B cell (primary cell): Measurements from ENCODE around the gene PLEKHH2. TPM values are rescaled to one million over a fixed set of nuclear protein-coding genes. Genes with fewer than 3 reads are reported as not detected.

Experiments
- ATAC-seq: fragments of 200-7000 bp; cut with Tn5 transposase; one replicate; pipeline ENCODE4 v1.10.0; 2021; ENCODE audit warnings: low read depth, mild to moderate bottlenecking, moderate number of reproducible peaks, moderate library complexity
- CTCF ChIA-PET: fragments of 350-600 bp; sonication (Branson Sonifier 250); formaldehyde crosslinking; loops from one replicate; lab custom pipeline; 2021; ENCODE audit warnings: antibody characterized with exemption, inconsistent platforms; lab: Charles Lee
- POLR2A ChIA-PET: fragments of 350-600 bp; sonication (Branson Sonifier 250); formaldehyde crosslinking; loops from one replicate; lab custom pipeline; 2021; ENCODE audit warnings: antibody characterized with exemption; lab: Charles Lee
- DNase-seq: peaks from one replicate; pipeline ENCODE4 v3.0.0; 2013
- H2AFZ ChIP-seq: 2 replicates; pipeline ENCODE4 v1.6.1; 2012; ENCODE audit warnings: mild to moderate bottlenecking, low read depth, low read length; ENCODE audit not compliant: insufficient read depth, poor library complexity, severe bottlenecking
- H3K27ac ChIP-seq, 2 donors: 1 replicate in 1 of 2; 2 replicates in 1 of 2; pipeline ENCODE4 v1.5.1; 2012 to 2013; ENCODE audit warnings: low read length in 2 of 2, mild to moderate bottlenecking in 2 of 2, moderate library complexity in 1 of 2
- H3K27me3 ChIP-seq, 4 experiments: fragments of 200-600 bp in 1 of 4; sonication (generic) in 1 of 4; replicated peaks in 1 of 4; 1 replicate in 2 of 4; 2 replicates in 2 of 4; pipeline versions ENCODE4 v1.6.1 to v1.7.0; 2013 to 2016; ENCODE audit warnings: low read length in 3 of 4, mild to moderate bottlenecking in 2 of 4, mixed read lengths in 1 of 4, moderate library complexity in 1 of 4; ENCODE audit not compliant: insufficient read depth in 4 of 4, control insufficient read depth in 3 of 4; ENCODE audit errors: control extremely low read depth in 1 of 4
- H3K36me3 ChIP-seq, 2 experiments: replicated peaks in 1 of 2; 1 replicate in 1 of 2; 2 replicates in 1 of 2; pipeline versions ENCODE4 v1.6.1 to v1.7.1; 2013; ENCODE audit warnings: low read length in 1 of 2; ENCODE audit not compliant: insufficient read depth in 2 of 2, control insufficient read depth in 1 of 2; ENCODE audit errors: control extremely low read depth in 1 of 2, extremely low read depth in 1 of 2
- H3K4me1 ChIP-seq, 2 donors: fragments of 200-600 bp in 1 of 2; sonication (generic) in 1 of 2; 1 replicate in 1 of 2; 2 replicates in 1 of 2; pipeline versions ENCODE4 v1.5.1 to v1.6.1; 2013 to 2017; ENCODE audit warnings: low read length in 2 of 2; ENCODE audit not compliant: control insufficient read depth in 2 of 2, insufficient read depth in 2 of 2
- H3K4me2 ChIP-seq: replicated peaks from 2 replicates; pipeline ENCODE3; 2012; ENCODE audit warnings: mild to moderate bottlenecking, low read depth, low read length; ENCODE audit not compliant: poor library complexity, severe bottlenecking
- H3K4me3 ChIP-seq, 5 experiments: fragments of 200-600 bp in 1 of 5; sonication (generic) in 1 of 5; 1 replicate in 3 of 5; 2 replicates in 2 of 5; pipeline versions ENCODE4 v1.5.1 to v1.7.0; 2011 to 2016; ENCODE audit warnings: low read length in 4 of 5, mild to moderate bottlenecking in 4 of 5, low read depth in 2 of 5, control low read depth in 1 of 5, moderate library complexity in 1 of 5; ENCODE audit not compliant: insufficient read depth in 1 of 5; ENCODE audit errors: control extremely low read depth in 1 of 5, extremely low read depth in 1 of 5
- H3K79me2 ChIP-seq: fragments of 200-600 bp; sonication (generic); one replicate; pipeline ENCODE4 v1.6.0; 2016; ENCODE audit warnings: low read length; ENCODE audit not compliant: control insufficient read depth, insufficient read depth
- H3K9ac ChIP-seq: fragments of 200-600 bp; sonication (generic); 2 replicates; pipeline ENCODE4 v1.6.1; 2017; ENCODE audit warnings: mild to moderate bottlenecking, low read length, moderate library complexity
- H3K9me3 ChIP-seq, 3 donors: one replicate each; pipeline versions ENCODE4 v1.6.1 to v1.7.1; 2013; ENCODE audit warnings: low read length in 2 of 3; ENCODE audit not compliant: control insufficient read depth in 2 of 3, insufficient read depth in 1 of 3; ENCODE audit errors: control extremely low read depth in 1 of 3
- H4K20me1 ChIP-seq: 2 replicates; pipeline ENCODE4 v1.6.0; 2012; ENCODE audit warnings: mild to moderate bottlenecking, low read length; ENCODE audit not compliant: insufficient read depth, control insufficient read depth, poor library complexity, severe bottlenecking
- H3K27ac Mint-ChIP-seq: one replicate; pipeline ENCODE4 v1.8.0; 2021; ENCODE audit warnings: mixed read lengths
- H3K27me3 Mint-ChIP-seq: one replicate; pipeline ENCODE4 v1.8.0; 2021; ENCODE audit warnings: mixed read lengths
- H3K4me1 Mint-ChIP-seq: one replicate; pipeline ENCODE4 v1.8.0; 2021; ENCODE audit warnings: mixed read lengths
- H3K4me3 Mint-ChIP-seq: one replicate; pipeline ENCODE4 v1.8.0; 2021; ENCODE audit warnings: mixed read lengths
- H3K9me3 Mint-ChIP-seq: one replicate; pipeline ENCODE4 v1.8.0; 2022; ENCODE audit warnings: mixed read lengths; ENCODE audit not compliant: insufficient read depth
- CTCF ChIP-seq: fragments of 200-600 bp; IDR thresholded peaks from one replicate; pipeline ENCODE4 v1.8.0; 2022; ENCODE audit warnings: antibody characterized with exemption, mild to moderate bottlenecking
- EZH2 ChIP-seq: IDR thresholded peaks from 2 replicates; pipeline ENCODE4 v1.6.1; 2012; ENCODE audit warnings: borderline replicate concordance, low read depth, mild to moderate bottlenecking, moderate library complexity, low read length; ENCODE audit not compliant: insufficient read depth, poor library complexity, severe bottlenecking
- WGBS: methylation state at CpG from one replicate; pipeline ENCODE4 v1.1.5; 2013; ENCODE audit warnings: missing lambda C conversion rate; ENCODE audit not compliant: insufficient coverage; 5-methylcytosine and 5-hydroxymethylcytosine counted together
- intact Hi-C: fragments of 100-400 bp; cut with micrococcal nuclease; formaldehyde crosslinking; loops from one replicate; pipeline ENCODE4 v1.10.0; 2022
- polyA plus RNA-seq: library from polyadenylated mRNA; depleted of rRNA; stranded (reverse); fragments of >200 nt; gene quantifications from 2 replicates; pipeline ENCODE4 v1.2.3, GENCODE V29; 2012
- total RNA-seq, 2 donors: library from RNA; stranded (reverse); fragments of 120-200 nt in 1 of 2; gene quantifications; 1 replicate in 1 of 2; 2 replicates in 1 of 2; pipeline versions ENCODE4 v1.2.3 to v1.2.4, GENCODE V29; 2013 to 2022

Gene PLEKHH2
- total and polyA plus RNA-seq, 2 donors (not counting 1 experiment from before 2014, with no cell fraction given): 0.17 to 0.19 TPM

- Mint-ChIP-seq H3K27me3 (peaks cover 24% of the 10 kb centered on the region), H3K4me3 (no peak overlapping the region), H3K9me3 (no peaks in the 10 kb centered on the region), H3K4me1 (peaks cover 2% of the 10 kb centered on the region), H3K27ac (no peak overlapping the region)
- DNase-seq: no peak
- no peaks in the 10 kb centered on the region for H4K20me1 ChIP-seq
- no peak overlapping the region for H3K4me3 ChIP-seq
- no peak overlapping the region for H3K9ac ChIP-seq
- H3K36me3 ChIP-seq: no peaks in the 10 kb centered on the region
- peaks cover 0 to 4% (median 0%) of the 10 kb centered on the region in 4 experiments for H3K27me3 ChIP-seq
- H3K79me2 ChIP-seq: no peaks in the 10 kb centered on the region
- WGBS: 92% methylated on average over 4 of the region's 5 CpGs
- no peaks in the 10 kb centered on the region for H3K9me3 ChIP-seq
- TF ChIP-seq CTCF: no peak
- no peak for TF ChIP-seq EZH2
- no peak overlapping the region for H3K4me2 ChIP-seq
- ChIA-PET POLR2A (no interaction called here), CTCF (no interaction called here)
- no peak overlapping the region for H2AFZ ChIP-seq
- ATAC-seq: no peak
- intact Hi-C loops: no loop called here
- no peaks in the 10 kb centered on the region for H3K4me1 ChIP-seq
- no peak overlapping the region for H3K27ac ChIP-seq
Observed at GRCh38 chr2:43685357-43685756, 48.3 kb downstream of the PLEKHH2 start.

- Histone ChIP-seq H2AFZ (no peak overlapping the region), H3K27me3 (peaks cover 0 to 7% (median 0%) of the 10 kb centered on the region in 4 experiments), H3K36me3 (no peaks in the 10 kb centered on the region), H3K9ac (no peak overlapping the region), H3K27ac (no peak overlapping the region), H3K4me2 (no peak overlapping the region), H3K79me2 (no peaks in the 10 kb centered on the region), H3K4me3 (no peak overlapping the region), H4K20me1 (no peaks in the 10 kb centered on the region), H3K9me3 (no peaks in the 10 kb centered on the region), H3K4me1 (no peaks in the 10 kb centered on the region)
- peaks cover 2% of the 10 kb centered on the region for H3K4me1 Mint-ChIP-seq
- intact Hi-C loops: no loop called here
- peaks cover 24% of the 10 kb centered on the region for H3K27me3 Mint-ChIP-seq
- TF ChIP-seq CTCF (no peak), EZH2 (no peak)
- no peak overlapping the region for H3K27ac Mint-ChIP-seq
- H3K4me3 Mint-ChIP-seq: no peak overlapping the region
- WGBS: 89% methylated on average over 2 of the region's 2 CpGs
- DNase-seq (no peak), ATAC-seq (no peak)
- H3K9me3 Mint-ChIP-seq: no peaks in the 10 kb centered on the region
- ChIA-PET CTCF (no interaction called here), POLR2A (no interaction called here)
Observed at GRCh38 chr2:43689999-43690398, 52.9 kb downstream of the PLEKHH2 start.
